Natural killer cell (primary cell): ENCODE results near the gene MAPKAP1. TPM values are rescaled to one million over a fixed set of nuclear protein-coding genes. Genes with fewer than 3 reads are reported as not detected.

Experiments
- ATAC-seq, 3 donors: fragments of 150-1000 bp in 2 of 3; fragments of 200-7000 bp in 1 of 3; cut with Tn5 transposase; 1 replicate in 1 of 3; 2 replicates in 2 of 3; pipeline ENCODE4 v1.10.0; 2021; ENCODE audit warnings: mild to moderate bottlenecking in 2 of 3, moderate library complexity in 2 of 3
- DNase-seq, 2 donors: peaks; one replicate each; pipeline versions ENCODE4 v3.0.0 to v3.0.0-alpha.2; 2013 to 2021; ENCODE audit warnings: mixed read lengths in 1 of 2
- H3K27ac ChIP-seq: one replicate; pipeline ENCODE4 v1.5.1; 2013; ENCODE audit warnings: mild to moderate bottlenecking, low read length
- H3K27me3 ChIP-seq: one replicate; pipeline ENCODE4 v1.6.1; 2013; ENCODE audit warnings: low read length; ENCODE audit not compliant: control insufficient read depth, insufficient read depth
- H3K36me3 ChIP-seq: one replicate; pipeline ENCODE4 v1.6.1; 2013; ENCODE audit warnings: low read length; ENCODE audit not compliant: control insufficient read depth, insufficient read depth
- H3K4me1 ChIP-seq: one replicate; pipeline ENCODE4 v1.6.1; 2013; ENCODE audit warnings: low read length; ENCODE audit not compliant: control insufficient read depth, insufficient read depth
- H3K4me3 ChIP-seq: one replicate; pipeline ENCODE4 v1.5.1; 2013; ENCODE audit warnings: low read length
- H3K9me3 ChIP-seq: one replicate; pipeline ENCODE4 v1.6.1; 2013; ENCODE audit warnings: low read length; ENCODE audit not compliant: control insufficient read depth, insufficient read depth
- H3K27ac Mint-ChIP-seq, 2 donors: one replicate each; pipeline ENCODE4 v1.8.0; 2022; ENCODE audit warnings: mild to moderate bottlenecking in 2 of 2, mixed read lengths in 2 of 2, moderate library complexity in 1 of 2
- H3K27me3 Mint-ChIP-seq, 2 donors: one replicate each; pipeline ENCODE4 v1.8.0; 2022; ENCODE audit warnings: low read depth in 2 of 2, mixed read lengths in 2 of 2
- H3K36me3 Mint-ChIP-seq: one replicate; pipeline ENCODE4 v1.8.0; 2022; ENCODE audit warnings: mixed read lengths
- H3K4me1 Mint-ChIP-seq, 2 donors: one replicate each; pipeline ENCODE4 v1.8.0; 2022; ENCODE audit warnings: mixed read lengths in 2 of 2
- H3K4me3 Mint-ChIP-seq: one replicate; pipeline ENCODE4 v1.8.0; 2022; ENCODE audit warnings: mild to moderate bottlenecking, moderate library complexity, mixed read lengths
- H3K9me3 Mint-ChIP-seq, 2 donors: one replicate each; pipeline ENCODE4 v1.8.0; 2022; ENCODE audit warnings: mixed read lengths in 2 of 2
- WGBS: methylation state at CpG from one replicate; pipeline ENCODE4 v1.1.7; 2013; ENCODE audit warnings: missing lambda C conversion rate; ENCODE audit not compliant: insufficient coverage; 5-methylcytosine and 5-hydroxymethylcytosine counted together
- intact Hi-C: fragments of 100-400 bp; cut with micrococcal nuclease; formaldehyde crosslinking; loops from one replicate; pipeline ENCODE4 v1.14.2; 2022
- total RNA-seq, 4 donors: library from RNA; stranded (reverse); fragments of 120-200 nt in 1 of 4; gene quantifications; one replicate each; pipeline versions ENCODE4 v1.2.3 to v1.2.4, GENCODE V29; 2013 to 2022
- TF ChIP-seq, protein P1 (sequence below): fragments of 200-600 bp; IDR thresholded peaks from one replicate; pipeline ENCODE4 v1.8.0; 2022; ENCODE audit warnings: antibody characterized with exemption

The MAPKAP1 gene
- total RNA-seq, 3 donors from 2014 or later (not counting 1 experiment from before 2014, with no cell fraction given), result 51.1 to 73.0 (median 58.8) TPM

DNA sequence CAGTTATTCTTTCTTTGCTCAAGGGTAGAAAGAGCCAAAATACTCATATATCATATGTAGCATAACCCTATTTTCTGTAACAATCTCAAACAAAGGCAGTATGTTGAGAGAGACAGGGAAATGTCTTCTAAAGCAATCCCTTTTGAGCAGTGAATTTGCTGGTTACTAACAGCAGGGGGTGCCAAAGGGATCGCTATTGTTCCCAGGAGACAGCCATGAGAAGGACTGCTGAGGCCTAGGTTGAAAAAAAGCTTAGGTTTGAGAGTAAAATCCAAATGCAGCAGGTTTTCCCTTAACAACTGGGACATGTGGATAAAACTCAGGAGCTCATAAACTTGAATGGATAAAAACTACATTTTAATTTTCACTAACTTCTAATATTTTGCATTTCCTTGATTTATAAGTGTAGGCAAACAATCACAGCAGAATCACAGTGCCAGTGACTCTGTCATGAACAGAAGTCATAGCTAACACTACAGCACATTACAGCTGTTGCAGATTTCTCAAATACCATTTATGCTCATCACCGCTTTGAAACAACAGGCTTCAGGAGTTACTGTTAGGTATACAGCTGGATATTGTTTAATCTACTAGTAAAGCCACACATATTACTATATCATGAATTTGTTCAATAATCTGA is 148.4 kb downstream of the MAPKAP1 start:
- H3K36me3 ChIP-seq, result peaks cover 9% of the 10 kb centered on the region
- no peaks in the 10 kb centered on the region for H3K27me3 Mint-ChIP-seq
- no peaks in the 10 kb centered on the region for H3K36me3 Mint-ChIP-seq
- H3K4me3 Mint-ChIP-seq, result no peak overlapping the region
- H3K27ac Mint-ChIP-seq, result no peak overlapping the region
- no peaks in the 10 kb centered on the region for H3K27me3 ChIP-seq
- intact Hi-C loops, result loop anchor here (1.0 to 2.0 kb wide), 3 partner anchors 73 to 933 kb away; no protein-coding TSS in a partner anchor
- no peaks in the 10 kb centered on the region for H3K9me3 ChIP-seq
- DNase-seq (peak; percentile 25 to 77), ATAC-seq (peak; percentile 63 to 84 (median 75))
- TF ChIP-seq, protein P1, sequence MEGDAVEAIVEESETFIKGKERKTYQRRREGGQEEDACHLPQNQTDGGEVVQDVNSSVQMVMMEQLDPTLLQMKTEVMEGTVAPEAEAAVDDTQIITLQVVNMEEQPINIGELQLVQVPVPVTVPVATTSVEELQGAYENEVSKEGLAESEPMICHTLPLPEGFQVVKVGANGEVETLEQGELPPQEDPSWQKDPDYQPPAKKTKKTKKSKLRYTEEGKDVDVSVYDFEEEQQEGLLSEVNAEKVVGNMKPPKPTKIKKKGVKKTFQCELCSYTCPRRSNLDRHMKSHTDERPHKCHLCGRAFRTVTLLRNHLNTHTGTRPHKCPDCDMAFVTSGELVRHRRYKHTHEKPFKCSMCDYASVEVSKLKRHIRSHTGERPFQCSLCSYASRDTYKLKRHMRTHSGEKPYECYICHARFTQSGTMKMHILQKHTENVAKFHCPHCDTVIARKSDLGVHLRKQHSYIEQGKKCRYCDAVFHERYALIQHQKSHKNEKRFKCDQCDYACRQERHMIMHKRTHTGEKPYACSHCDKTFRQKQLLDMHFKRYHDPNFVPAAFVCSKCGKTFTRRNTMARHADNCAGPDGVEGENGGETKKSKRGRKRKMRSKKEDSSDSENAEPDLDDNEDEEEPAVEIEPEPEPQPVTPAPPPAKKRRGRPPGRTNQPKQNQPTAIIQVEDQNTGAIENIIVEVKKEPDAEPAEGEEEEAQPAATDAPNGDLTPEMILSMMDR, result peak; percentile 73
- no peaks in the 10 kb centered on the region for H3K9me3 Mint-ChIP-seq
- peaks cover 12 to 16% of the 10 kb centered on the region in 2 donors for H3K4me1 Mint-ChIP-seq
- 6% methylated on average over 1 of the region's 2 CpGs for WGBS
- no peaks in the 10 kb centered on the region for H3K4me1 ChIP-seq
- no peak overlapping the region for H3K27ac ChIP-seq
- H3K4me3 ChIP-seq, result no peak overlapping the region

DNA sequence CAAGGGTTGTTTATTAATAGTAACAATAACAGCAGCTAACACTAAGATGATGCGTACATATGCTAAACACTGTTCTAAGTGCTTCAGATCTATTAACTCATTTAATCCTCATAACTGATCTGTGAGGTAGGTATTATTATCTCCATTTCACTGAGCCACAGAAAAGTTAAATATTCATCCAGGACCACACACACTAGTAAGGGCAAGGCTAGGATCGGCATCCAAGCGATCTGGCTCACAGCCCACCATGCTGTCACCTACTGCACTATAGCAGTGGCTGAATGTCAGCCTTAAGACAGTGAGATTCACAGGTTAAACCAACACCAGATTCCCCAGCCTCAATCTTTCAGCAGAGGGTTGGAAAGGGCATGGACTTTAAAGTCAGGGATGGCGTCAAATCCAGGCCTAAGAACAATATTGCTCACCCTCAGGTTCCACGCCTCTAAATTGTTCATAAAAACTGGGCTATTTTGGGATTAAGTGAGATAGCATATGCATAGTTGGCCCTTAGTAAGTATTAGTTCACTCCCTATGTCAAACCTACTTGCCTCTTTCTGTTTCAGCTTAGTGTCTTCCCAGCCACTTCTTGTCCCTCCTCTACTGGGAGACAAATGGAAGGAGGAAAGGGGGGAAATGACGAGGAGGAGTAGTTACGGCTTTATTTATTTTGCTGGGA is 150.8 kb downstream of the MAPKAP1 start:
- Mint-ChIP-seq H3K4me3 (no peak overlapping the region), H3K27ac (no peak overlapping the region), H3K36me3 (no peaks in the 10 kb centered on the region), H3K27me3 (no peaks in the 10 kb centered on the region), H3K9me3 (no peaks in the 10 kb centered on the region), H3K4me1 (peaks cover 0 to 4% of the 10 kb centered on the region in 2 donors)
- TF ChIP-seq, protein P1, result no peak
- intact Hi-C loops, result no loop called here
- Histone ChIP-seq H3K36me3 (peaks cover 9% of the 10 kb centered on the region), H3K27me3 (no peaks in the 10 kb centered on the region), H3K4me3 (no peak overlapping the region), H3K4me1 (no peaks in the 10 kb centered on the region), H3K9me3 (no peaks in the 10 kb centered on the region), H3K27ac (no peak overlapping the region)
- WGBS, result 95% methylated on average over 4 of the region's 7 CpGs
- ATAC-seq (no peak), DNase-seq (no peak)

DNA sequence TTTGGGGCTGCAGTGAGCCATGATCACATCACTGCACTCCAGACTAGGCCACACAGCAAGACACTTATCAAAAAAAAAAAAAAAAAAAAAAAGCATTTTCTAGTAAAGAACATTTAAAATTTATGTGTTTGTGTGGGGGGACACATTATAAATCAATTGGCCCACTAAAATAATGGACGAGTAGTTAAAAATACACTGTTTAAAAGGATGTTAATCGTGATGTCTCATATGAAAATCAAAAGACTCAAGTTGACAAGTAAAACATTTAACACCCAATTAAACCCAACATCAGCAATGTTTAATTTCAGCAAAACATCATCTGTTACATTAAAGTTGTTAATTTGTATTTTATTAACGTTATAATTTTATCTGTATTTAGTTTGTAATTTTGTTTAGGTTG is 152.3 kb downstream of the MAPKAP1 start:
- no peak for DNase-seq
- H3K9me3 ChIP-seq, result no peaks in the 10 kb centered on the region
- Mint-ChIP-seq H3K36me3 (no peaks in the 10 kb centered on the region), H3K4me1 (peaks cover 4 to 5% of the 10 kb centered on the region in 2 donors), H3K9me3 (no peaks in the 10 kb centered on the region), H3K4me3 (no peak overlapping the region), H3K27me3 (no peaks in the 10 kb centered on the region), H3K27ac (no peak overlapping the region)
- H3K4me1 ChIP-seq, result no peaks in the 10 kb centered on the region
- H3K27me3 ChIP-seq, result no peaks in the 10 kb centered on the region
- no peak for ATAC-seq
- intact Hi-C loops, result no loop called here
- peaks cover 7% of the 10 kb centered on the region for H3K36me3 ChIP-seq
- TF ChIP-seq, protein P1, result no peak
- H3K4me3 ChIP-seq, result no peak overlapping the region
- 100% methylated on average over 2 of the region's 3 CpGs for WGBS
- H3K27ac ChIP-seq, result no peak overlapping the region
